Caki2 (cell line): ENCODE measurements around the gene ARNT2. TPM values are rescaled to one million over a fixed set of nuclear protein-coding genes. Genes with fewer than 3 reads are reported as not detected.
A peak's percentile ranks its signal among the peaks of the same experiment; 100 is the strongest.
"Not testable (repeated sequence)": the region's sequence is repeated elsewhere in the genome, so short reads cannot be mapped to it uniquely, and the experiment has no call there.

ENCODE experiments used
- DNase-seq: peaks from one replicate; pipeline ENCODE4 v3.0.0-alpha.2; 2015; ENCODE audit warnings: low read depth
- in situ Hi-C: cut with HindIII; loops from 2 replicates; pipeline ENCODE4 v1.10.0; 2016; ENCODE audit warnings: low sequenced_read_pairs, low pct_unique_long_range_greater_than_20kb, mixed read lengths
- total RNA-seq: library from RNA; depleted of rRNA; stranded (reverse); fragments of >200 nt; shearing (Covaris generic); gene quantifications from 2 replicates; pipeline ENCODE4 v1.2.3, GENCODE V29; 2014; ENCODE audit warnings: low replicate concordance; rRNA removed

ARNT2 gene
- total RNA-seq = 26.3 and 35.6 TPM in 2 replicates

- in situ Hi-C loops = no loop called here
- peak; percentile 70 for DNase-seq
These were observed at the start of gene ARNT2 for GRCh38 chr15:80404057-80404760. Gene ARNT2 (plus strand): TSS chr15:80404382. CDS start chr15:80404516, 134 bp downstream.

- no peak for DNase-seq
These were observed 37.1 kb upstream of the ARNT2 start for GRCh38 chr15:80367094-80367493.

DNA sequence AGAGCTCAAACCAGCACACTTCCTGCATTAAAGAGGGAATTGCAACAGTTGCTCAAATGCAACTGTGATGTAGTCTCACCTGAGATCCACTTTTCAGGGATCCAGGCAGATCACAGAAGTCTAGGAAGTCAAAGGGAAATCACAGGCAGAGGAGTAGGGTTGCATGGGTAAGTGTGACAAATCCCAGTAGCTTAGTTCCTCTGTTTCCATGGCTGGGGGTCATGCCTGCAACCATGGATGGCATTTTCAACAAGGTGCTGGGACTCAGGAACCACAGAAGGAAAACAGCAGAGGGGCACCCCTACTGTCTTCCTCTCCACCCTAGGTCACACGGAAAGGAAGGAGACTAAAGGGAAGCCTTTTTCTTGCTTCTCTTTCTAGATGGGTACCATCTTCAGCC lies 36.5 kb upstream of the ARNT2 start:
- DNase-seq = no peak
- in situ Hi-C loops = no loop called here

More at GRCh38 chr15:80367094-80367493, 37.1 kb upstream of the ARNT2 start:
- in situ Hi-C loops = no loop called here

- in situ Hi-C loops = no loop called here
- DNase-seq = no peak
These were observed 32.3 kb upstream of the ARNT2 start for GRCh38 chr15:80371924-80372323.

GRCh38 chr15:80374441-80374840 lies 29.7 kb upstream of the ARNT2 start:
- no peak for DNase-seq
- in situ Hi-C loops = no loop called here

- no peak for DNase-seq
- in situ Hi-C loops = no loop called here
These were observed 28.0 kb upstream of the ARNT2 start for GRCh38 chr15:80375968-80376891.

- DNase-seq = no peak
- in situ Hi-C loops = no loop called here
These were observed 24.5 kb upstream of the ARNT2 start for GRCh38 chr15:80379693-80380092.

DNA sequence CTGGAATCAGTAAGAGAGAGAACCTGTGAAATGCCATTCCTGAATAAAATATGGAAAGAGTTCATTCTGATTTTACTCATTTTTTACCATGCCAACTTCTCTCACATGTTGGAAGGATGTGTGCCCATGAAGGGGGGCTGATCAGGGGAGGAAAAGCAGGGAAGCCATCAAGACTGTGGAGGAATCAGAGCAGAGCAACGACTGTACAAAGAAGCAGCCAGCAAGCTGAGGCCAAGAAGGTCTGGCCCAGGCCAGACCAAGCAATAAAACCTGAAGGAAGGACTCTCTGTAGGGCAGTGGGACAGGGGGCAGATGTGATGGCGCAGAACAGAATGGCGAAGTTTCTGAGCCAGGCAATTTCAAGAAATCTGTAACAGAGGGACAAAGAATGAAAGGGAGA lies 24.0 kb upstream of the ARNT2 start:
- in situ Hi-C loops = no loop called here
- no peak for DNase-seq

GRCh38 chr15:80382285-80382684 lies 21.9 kb upstream of the ARNT2 start:
- no peak for DNase-seq
- in situ Hi-C loops = no loop called here

GRCh38 chr15:80384432-80384831 lies 19.8 kb upstream of the ARNT2 start:
- in situ Hi-C loops = no loop called here
- DNase-seq = no peak

DNA sequence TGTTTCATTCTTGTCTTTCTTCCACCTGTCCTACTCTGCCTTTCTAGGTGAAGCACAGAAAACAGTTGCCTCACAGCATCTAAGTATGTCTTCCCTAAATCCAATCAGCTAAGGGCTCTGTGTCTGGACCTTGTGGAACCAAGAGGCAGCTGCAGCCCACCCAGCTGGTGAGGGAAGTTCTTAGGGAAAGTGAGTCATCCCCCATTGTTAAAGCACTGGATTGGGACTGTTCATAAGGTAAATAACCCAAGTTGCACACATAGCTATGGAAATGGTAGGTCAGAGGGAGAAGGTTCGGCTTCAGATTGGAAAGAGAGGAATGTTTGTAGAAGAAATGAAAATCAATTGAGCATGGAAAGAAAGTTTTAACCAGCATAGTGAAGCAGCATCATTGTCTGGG lies 18.0 kb upstream of the ARNT2 start:
- no peak for DNase-seq
- in situ Hi-C loops = no loop called here

DNA sequence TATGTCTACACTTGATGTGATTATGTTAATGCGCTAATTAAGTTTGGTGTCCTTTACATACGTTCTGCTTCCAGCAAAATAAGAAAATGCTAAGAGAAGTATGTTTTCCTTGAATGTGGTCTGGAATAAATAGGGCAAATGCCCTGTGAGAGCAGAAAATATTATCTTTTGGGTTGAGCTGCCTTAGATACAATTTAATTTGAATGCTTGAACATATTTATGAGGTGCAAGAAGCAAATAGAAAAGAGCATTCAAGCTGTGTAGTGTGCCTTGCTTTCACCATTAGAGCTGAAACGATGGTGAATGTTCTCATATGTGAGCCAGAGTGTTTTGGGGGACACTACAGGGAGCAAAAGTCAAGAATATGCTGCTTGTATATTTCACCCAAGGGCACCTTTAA lies 15.9 kb upstream of the ARNT2 start:
- DNase-seq = no peak
- in situ Hi-C loops = no loop called here

GRCh38 chr15:80389370-80389769 lies 14.8 kb upstream of the ARNT2 start:
- in situ Hi-C loops = no loop called here
- DNase-seq = no peak

DNA sequence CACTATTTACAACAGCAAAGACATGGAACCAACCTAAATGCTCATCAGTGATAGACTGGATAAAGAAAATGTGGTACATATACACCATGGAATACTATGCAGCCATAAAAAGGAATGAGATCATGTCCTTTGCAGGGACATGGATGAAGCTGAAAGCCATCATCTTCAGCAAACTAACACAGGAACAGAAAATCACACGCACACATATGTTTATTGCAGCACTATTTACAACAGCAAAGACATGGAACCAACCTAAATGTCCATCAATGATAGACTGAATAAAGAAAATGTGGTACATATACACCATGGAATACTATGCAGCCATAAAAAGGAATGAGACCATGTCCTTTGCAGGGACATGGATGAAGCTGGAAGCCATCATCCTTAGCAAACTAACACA lies 13.2 kb upstream of the ARNT2 start:
- in situ Hi-C loops, DNase-seq: not testable (repeated sequence)

DNA sequence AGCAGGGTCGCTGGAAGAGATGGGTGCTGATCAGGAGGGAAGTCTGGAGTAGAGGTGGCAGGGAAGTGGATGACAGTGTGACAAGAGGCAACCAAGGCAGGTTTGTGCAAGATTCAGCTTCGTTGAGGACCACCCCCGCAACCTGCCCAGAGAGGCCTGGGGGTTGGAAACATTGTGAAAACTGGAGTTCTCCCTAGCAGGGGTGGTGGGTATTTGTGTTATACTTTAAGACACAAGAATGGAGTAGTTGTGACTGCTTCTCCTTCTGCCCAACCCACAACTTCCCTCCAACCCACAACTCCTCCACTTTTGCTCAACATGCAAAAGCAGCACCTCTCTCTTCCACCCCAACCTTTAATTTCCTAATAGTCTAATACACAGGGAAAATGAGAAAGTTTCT lies 8.6 kb upstream of the ARNT2 start:
- in situ Hi-C loops = no loop called here

GRCh38 chr15:80396096-80396495 lies 8.1 kb upstream of the ARNT2 start:
- in situ Hi-C loops = no loop called here
- DNase-seq = peak; percentile 17

More for the DNA sequence above, 8.6 kb upstream of the ARNT2 start:
- no peak for DNase-seq

- DNase-seq = no peak
These were observed 4.7 kb upstream of the ARNT2 start for GRCh38 chr15:80399508-80399907.

GRCh38 chr15:80401456-80401855 lies 2.7 kb upstream of the ARNT2 start:
- no peak for DNase-seq
- in situ Hi-C loops = no loop called here

More at GRCh38 chr15:80399508-80399907, 4.7 kb upstream of the ARNT2 start:
- in situ Hi-C loops = no loop called here

- no peak for DNase-seq
- in situ Hi-C loops = no loop called here
These were observed 1.8 kb upstream of the ARNT2 start for GRCh38 chr15:80402339-80402738.
